Kidney capillary endothelial cell (primary cell): Measurements from ENCODE around the gene FAM171A1.
A peak's percentile ranks its signal among the peaks of the same experiment; 100 is the strongest.
"Not testable (repeated sequence)": the region's sequence is repeated elsewhere in the genome, so short reads cannot be mapped to it uniquely, and the experiment has no call there.

Experiments
- DNase-seq: peaks from one replicate; pipeline ENCODE4 v3.0.0-alpha.2; 2018; ENCODE audit warnings: low spot score

Gene FAM171A1

DNA sequence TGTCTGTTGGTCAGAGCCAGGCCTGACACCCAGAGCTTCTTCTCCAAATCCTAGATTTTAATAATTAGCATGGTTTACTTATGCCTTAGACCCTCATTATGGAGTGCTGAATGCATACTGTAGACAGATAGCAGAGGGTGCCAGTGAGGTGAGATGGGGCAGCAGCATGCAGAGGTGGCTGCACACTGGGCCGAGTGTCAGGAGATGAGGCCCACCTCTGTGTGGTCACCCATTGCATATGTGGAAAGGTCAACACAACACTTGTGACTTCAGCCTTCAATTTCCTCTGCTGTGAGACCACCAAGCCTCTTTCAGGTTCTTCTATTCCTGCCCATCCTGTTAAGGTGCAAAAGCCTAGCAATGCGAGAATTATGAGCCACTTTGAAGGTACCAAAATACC lies 162.9 kb downstream of the FAM171A1 start:
- no peak for DNase-seq

DNA sequence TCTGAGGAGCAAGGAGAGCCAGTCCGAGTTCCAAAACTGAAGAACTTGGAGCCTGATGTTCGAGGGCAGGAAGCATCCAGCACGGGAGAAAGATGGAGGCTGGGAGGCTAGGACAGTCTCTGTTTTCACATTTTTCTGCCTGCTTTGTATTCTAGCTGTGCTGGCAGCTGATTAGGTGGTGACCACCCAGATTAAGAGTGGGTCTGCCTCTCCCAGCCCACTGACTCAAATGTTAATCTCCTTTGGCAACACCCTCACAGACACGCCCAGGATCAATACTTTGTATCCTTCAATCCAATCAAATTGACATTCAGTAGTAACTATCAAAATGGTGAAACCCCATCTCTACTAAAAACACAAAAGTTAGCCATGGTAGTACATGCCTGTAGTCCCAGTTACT lies 163.7 kb downstream of the FAM171A1 start:
- not testable (repeated sequence) for DNase-seq

DNA sequence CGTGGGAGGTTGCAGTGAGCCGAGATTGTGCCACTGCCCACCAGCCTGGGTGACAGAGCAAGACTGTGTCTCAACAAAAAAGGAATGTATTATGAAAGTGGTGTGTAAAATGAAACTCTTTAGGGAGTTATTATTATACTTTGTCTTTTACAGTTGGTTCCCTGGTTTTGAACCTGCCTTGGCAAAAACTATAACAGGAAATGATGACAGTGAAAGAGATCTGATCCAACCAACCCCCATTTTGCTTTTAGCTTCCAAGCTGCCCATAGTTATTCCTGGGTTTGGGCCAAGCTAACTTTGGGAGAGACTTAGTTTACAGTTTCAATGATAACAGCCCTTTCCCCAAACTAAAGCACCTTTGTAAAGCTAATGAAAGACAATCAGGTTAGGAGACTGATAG lies 168.4 kb downstream of the FAM171A1 start:
- no peak for DNase-seq

DNA sequence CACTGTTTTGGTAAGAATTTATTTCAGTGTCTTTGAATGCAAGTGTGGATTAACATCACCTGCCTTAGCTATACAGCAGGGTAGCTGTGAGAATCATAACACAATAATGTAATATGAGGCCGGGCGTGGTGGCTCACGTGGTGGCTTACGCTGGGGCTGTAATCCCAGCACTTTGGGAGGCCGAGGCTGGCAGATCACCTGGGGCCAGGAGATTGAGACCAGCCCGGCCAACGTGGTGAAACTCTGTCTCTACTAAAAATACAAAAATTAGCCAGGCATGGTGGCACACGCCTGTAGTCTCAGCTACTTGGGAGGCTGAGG lies 168.8 kb downstream of the FAM171A1 start:
- DNase-seq, result not testable (repeated sequence)

GRCh38 chr10:15201589-15202300 lies 169.3 kb downstream of the FAM171A1 start:
- peak; percentile 44 for DNase-seq

- DNase-seq, result peak; percentile 100
Observed at GRCh38 chr10:15200626-15201025, 170.5 kb downstream of the FAM171A1 start.

DNA sequence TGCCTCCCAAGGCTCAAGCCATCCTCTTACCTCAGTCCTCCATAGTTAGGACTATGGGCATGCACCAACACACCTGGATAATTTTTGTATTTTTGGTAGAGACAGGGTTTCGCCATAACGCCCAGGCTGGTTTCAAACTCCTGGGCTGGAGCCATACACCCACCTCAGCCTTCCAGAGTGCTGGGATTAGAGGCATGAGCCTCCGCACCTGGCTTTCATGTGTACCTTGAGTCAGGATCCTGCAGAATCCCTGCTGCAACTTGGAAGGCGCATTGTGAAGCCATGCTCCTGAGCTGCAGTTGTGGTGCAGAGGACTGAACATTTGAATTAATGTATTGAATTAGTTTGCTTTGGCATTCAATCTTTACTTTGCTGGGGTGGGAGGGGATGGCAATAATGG lies 173.2 kb downstream of the FAM171A1 start:
- no peak for DNase-seq

GRCh38 chr10:15197276-15197675 lies 173.8 kb downstream of the FAM171A1 start:
- peak; percentile 72 for DNase-seq

DNA sequence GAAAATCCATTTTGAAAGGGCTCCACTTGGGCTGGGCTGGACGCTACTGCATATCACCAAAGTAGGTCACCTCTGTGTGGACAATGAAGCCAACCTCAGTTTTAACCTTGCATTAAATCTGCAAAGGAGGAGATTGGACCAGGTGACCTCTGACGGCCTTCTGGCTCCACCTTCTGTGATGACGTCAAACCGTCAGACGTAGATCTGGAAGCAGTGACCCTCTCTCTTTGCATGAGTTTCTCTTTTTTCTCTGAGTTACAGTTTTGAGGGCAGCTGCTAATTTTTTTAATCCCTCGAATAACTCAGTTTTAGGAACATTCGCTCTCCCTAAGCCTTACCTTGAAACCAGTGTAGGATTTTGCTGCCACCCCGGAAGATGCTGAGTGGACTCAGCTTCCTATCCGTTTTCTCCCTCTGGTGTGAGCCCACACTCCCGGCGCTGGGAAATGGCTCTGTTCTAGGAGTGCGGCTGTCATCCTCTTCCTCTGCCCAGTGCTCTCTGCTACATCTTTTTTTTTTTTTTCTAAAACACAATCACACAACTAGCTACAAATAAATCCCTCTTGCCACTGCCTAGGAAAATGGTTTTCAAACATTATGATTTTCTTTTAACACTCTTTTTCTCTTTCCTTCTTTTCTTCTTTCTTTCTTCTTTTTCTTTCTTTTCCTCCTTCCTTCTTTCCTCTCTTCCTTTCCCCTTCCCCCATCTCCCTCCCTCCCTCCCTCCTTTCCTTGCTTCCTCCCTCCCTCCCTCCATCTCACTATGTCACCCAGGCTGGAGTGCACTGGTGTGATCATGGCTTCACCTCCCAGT lies 174.9 kb downstream of the FAM171A1 start:
- no peak for DNase-seq

DNA sequence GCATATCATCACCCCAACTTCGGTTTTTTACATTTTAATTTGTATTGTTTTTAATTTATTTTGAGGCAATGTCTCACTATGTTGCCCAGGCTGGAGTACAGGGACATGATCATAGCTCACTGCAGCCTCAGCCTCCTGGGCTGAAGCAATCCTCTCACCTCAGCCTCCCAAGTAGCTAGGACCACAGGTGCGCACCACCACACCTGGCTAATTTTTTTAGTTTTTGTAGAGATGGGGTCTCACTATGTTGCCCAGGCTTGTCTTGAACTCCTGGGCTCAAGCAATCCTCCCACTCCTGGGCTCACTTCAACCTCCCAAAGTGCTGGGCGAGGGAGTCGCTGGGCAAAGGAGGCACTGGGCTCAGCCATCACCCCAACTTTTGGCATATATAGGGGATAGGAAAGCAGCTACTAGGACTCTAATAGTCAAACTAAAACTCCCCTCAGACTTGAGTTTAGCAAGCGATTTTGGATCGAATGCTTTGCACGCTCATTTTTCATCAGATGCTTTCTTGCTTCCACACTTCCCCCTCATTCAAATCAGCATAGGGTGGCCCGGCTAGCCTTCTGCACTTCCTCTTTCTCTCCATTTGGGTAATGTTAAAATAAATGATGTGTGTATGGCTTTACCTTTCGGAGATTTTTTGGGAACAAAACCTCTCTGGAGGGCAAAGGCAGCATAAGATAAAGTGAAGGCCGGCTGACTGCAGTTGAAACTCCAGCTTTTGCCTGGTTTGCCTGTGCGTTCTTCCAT lies 181.8 kb downstream of the FAM171A1 start:
- no peak for DNase-seq

- no peak for DNase-seq
Observed at GRCh38 chr10:15188603-15189002, 182.5 kb downstream of the FAM171A1 start.

- no peak for DNase-seq
Observed at GRCh38 chr10:15183689-15184481, 187.2 kb downstream of the FAM171A1 start.

- no peak for DNase-seq
Observed at GRCh38 chr10:15182540-15183207, 188.4 kb downstream of the FAM171A1 start.

DNA sequence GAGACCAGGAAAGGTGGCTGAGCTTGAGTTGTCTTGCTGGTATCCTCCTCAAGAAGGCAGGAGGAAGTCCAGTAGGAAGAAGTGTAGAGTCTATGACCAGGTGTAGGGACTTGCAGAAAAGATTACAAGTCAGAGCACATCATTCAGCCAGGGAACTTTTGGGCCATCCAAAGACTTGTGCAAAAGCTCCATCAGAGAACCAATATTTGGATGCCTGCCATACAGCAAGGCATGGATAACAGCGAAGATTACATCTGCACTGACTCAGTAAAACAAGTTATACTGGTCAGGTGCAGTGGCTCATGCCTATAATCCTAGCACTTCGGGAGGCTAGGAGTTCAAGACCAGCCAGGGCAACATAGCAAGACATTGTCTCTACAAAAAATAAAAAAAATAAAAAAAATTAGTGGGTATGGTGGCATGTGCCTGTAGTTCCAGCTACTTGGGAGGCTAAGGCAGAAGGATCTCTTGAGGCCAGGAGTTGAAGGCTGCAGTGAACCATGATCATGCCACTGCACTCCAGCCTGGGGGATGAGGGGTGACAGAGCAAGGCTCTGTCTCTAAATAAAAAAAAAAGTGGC lies 189.4 kb downstream of the FAM171A1 start:
- DNase-seq, result no peak

GRCh38 chr10:15180736-15181135 lies 190.4 kb downstream of the FAM171A1 start:
- no peak for DNase-seq

- no peak for DNase-seq
Observed at GRCh38 chr10:15176269-15176668, 194.8 kb downstream of the FAM171A1 start.

- no peak for DNase-seq
Observed at GRCh38 chr10:15175587-15175986, 195.5 kb downstream of the FAM171A1 start.

DNA sequence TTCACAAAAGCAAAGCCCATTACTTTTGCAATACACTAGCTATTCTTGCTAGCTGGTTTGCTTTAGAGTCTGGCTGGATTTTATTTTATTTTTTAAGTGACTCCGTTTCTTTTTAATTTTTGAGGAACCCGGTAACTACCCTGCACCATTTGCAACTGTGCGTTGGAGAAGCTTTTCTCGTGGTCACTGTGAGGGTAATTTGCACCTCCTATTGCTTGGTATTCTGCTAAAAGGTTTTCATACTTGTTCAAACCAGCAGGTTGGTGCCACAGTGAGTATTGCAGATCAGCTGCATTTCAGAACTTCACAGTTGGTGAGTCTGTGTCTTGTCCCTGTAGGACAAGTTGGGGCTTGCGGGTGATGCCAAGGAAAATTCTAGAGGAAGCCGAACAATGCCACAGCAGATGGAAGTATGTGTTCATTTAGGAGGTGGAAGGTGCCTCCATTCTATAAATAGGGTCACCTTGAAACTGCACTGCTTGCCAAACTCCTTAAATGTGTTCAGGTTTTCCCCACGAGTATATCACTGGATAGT lies 198.7 kb downstream of the FAM171A1 start:
- DNase-seq, result no peak

DNA sequence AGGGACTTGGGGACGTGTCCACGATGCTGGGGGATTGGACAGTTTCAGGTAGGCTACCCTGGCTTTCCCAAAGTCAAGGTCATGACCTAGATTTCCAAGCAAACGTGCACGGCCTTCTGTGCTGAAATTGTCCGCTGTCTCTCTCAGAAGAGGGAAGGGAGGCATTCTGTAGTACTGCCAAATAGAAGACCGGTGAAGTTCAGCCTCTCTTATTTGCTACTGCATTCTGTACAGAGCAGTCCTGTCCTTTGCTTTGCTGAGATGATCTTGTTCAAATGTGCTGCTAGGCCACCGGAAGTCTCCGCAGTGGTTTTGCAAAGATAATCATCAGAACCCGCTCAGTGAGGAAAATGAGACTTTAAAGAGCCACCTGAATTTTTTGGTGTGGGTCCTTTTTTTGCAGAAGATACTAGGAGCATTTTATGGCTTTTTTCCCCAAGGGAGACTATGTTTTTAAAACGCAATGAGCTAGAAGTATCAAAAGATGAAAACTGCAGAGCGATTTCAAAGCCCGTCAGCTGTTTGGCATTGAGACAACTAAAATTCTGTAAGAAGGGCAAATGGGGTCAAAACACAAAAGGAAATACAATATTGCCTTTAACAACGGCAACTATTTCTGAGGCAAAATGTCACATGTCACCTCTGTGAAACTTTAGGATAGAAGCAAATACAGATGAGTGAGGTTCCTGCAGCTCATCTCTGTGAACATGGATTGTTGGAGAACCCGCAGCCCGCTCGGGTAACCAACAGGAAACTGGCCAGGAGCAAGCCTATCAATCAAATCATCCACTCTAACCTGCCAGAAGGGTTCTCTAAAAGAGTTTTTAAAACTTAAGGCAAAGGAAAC lies 201.3 kb downstream of the FAM171A1 start:
- DNase-seq, result no peak
